NCI-H2227 (cell line): ENCODE results near the gene POPDC2.

Source experiments
- DNase-seq: peaks from one replicate; lab custom pipeline; 2025; ENCODE audit not compliant: unreplicated experiment; lab: John Stamatoyannopoulos, UW

POPDC2 gene

GRCh38 chr3:119672776-119673175 is 12.4 kb upstream of the POPDC2 start:
- DNase-seq = no peak

GRCh38 chr3:119669906-119670570 is 9.6 kb upstream of the POPDC2 start:
- DNase-seq = no peak

DNA sequence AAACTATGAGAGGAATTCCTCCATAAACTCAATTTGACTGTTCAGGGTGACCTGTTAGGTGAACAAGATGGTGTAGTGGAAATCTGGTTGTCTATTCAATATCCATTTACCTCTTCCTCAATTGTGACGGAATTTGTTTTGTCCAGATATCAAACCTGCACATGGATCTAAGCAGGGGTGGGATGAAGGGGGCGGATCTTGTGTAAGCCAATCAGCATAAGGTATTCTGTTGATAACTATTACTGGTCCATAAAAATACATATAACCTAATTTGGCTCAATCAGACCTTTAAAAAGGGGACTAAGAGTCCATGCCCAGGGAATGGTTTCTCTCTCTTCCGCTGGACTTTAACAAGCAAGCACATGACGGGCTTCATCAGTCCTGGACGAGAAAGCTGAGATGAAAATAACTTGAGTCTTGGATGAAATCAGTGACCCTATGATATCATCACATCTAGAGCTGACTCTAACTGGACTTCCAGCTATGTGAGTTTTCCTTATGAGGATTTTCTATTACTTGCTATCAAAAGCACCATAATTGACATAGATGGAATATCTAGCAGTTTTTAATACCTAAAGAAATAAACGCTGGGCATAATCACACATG is 5.7 kb upstream of the POPDC2 start:
- no peak for DNase-seq

DNA sequence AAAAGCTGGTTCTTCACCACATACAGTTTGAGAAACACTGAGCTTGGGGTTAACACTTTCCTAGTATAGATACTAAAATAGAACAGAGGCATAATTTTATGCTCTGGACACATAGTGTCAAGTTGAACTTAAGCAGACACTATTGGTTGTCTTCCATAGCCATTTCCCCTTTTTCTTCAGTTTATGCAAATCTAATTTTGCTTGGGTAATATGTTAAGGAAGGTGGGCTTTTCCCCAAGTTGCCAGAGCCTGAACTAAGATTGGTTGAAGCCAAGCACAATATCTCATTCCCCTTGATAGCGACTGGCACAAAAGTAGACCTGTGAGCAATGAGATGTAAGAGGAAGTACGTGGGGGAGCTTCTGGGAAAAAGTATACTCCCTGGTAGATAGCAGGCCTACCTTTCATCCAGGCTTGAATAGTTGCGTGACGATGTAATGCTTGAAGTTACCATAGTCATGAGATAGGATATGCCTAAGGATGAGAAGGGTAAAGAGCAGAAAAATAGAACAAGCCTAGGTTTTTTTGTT is 4.5 kb upstream of the POPDC2 start:
- no peak for DNase-seq

DNA sequence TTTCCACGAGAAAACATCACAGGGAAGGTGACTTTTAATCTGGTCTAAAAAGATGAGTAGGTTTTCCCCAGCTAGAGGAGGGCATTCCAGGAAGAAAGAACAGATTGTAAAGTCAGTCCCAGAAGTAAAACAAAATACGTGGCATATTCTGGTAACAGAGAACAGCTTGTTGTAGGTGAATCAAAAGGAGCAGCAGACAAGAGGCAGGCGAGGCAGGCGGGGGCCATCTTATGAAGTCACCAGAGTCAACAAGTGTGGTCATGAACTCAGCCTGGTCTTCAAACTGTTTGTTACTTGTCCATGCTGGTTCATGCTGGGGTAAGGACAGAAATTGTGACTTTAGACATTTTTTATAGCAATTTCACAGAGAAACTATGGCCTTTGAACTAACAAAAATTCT is 4.0 kb upstream of the POPDC2 start:
- no peak for DNase-seq

DNA sequence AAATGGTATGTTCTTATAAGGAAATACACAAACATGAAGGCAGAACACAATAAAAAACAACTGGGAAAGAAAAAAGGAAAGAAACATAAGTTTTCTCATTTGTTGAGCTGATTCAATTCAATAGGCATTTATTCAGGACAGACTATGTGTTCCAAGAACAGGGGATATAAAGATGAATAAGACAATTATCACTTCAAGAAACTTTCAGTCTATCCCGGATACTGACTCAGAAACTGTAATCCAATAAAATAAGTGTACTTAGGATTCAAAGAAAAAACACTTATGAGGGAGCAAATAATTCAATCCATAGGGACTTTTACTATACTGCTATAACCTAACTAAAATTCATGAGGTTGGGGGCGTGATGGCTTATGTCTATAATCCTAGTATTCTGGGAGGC is 3.5 kb upstream of the POPDC2 start:
- no peak for DNase-seq

GRCh38 chr3:119662604-119663373 is 2.4 kb upstream of the POPDC2 start:
- no peak for DNase-seq

- no peak for DNase-seq
These were observed 640 bp downstream of the POPDC2 start for GRCh38 chr3:119659606-119660291.

DNA sequence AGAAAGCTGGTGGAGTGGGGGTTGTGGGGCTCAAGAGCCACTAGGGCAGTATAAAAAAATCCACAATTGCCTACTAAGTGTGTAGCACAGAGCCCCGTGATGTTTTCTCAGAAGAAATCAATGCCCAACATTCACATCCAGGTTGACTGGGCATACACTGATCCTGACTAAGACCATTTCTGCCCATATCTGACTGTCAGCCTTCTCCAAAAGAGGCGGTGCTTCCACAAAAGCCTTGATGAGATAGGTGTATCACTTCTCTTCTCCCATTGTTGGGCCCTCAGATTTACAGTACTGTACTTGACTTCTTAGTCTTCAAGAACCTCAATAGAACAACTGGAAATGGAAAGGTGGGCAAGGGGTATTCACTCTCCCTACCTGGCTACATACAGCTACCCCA is 1.4 kb downstream of the POPDC2 start:
- DNase-seq = no peak

DNA sequence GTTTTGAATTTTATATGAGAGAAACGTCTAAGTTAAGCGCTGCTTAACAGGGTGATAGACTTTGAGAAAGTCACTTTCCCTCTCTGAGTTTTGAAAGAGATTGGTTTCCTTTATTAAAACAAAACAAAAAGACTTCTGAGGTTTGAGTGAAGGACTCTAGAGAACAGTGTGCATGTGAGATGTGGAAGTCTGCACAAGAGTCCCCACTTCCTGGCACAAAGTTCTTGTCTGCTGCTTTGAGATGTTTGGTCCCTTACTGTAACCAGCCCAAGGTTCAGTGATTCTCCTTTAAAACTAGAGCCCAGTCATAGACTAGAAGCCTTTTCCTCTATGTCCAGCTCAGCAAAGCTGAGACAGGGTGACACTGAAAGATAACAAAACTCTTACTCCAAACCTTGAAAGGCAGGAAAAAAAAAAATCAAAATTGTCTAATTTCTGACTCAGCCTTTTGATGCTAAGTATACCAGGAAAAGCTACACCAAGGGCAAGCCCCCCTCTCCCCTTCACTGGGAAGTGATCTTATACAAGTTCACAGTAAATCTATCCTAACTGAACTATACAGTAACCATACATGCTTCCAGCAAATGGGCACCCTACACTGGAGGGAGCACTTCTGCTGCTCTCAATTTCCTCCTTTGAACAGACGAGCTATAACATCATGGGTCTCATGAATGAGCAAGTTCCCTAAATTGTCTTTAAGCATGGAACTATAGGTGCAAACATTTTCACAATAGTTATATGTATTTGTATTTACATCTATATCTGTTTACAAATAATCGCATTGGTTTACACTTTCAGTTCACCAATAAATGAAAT is 2.3 kb downstream of the POPDC2 start:
- DNase-seq = no peak

- DNase-seq = no peak
These were observed 6.5 kb downstream of the POPDC2 start for GRCh38 chr3:119653876-119654275.

DNA sequence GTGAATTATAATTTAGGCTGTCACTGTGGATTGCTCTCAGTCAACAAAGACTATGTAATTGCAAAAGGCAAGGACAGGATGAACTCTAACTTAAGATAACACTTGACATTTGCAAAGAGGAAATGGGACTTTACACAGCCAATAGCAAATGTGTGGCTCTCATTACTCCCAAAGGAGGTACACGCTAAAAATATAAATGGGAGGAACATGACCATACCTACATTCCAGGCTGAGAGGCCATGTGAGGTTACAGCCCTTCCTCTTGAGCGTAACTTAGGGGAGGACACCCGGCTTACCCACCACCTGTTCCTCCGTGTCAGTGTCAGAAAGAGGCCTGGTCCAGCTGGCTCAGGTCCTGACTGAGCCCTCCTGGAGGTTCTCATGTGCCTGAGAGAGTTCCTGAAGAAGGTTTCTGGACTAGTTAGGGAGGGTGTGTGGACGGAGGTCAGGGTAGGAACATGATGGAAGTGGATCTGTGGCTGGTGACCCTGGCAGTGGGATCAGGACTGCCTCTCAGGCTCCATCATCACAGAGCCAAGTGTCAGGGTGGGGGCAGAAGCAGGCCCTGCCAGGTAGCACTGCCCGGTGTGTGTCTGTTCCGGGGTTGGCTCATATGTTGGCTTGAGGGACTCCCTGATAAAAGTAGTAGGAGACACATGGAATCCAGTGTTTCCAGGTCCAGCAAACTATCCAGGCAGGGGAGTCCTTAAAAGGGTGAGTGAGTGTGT is 7.9 kb downstream of the POPDC2 start:
- no peak for DNase-seq

GRCh38 chr3:119649761-119650160 is 10.6 kb downstream of the POPDC2 start:
- no peak for DNase-seq

DNA sequence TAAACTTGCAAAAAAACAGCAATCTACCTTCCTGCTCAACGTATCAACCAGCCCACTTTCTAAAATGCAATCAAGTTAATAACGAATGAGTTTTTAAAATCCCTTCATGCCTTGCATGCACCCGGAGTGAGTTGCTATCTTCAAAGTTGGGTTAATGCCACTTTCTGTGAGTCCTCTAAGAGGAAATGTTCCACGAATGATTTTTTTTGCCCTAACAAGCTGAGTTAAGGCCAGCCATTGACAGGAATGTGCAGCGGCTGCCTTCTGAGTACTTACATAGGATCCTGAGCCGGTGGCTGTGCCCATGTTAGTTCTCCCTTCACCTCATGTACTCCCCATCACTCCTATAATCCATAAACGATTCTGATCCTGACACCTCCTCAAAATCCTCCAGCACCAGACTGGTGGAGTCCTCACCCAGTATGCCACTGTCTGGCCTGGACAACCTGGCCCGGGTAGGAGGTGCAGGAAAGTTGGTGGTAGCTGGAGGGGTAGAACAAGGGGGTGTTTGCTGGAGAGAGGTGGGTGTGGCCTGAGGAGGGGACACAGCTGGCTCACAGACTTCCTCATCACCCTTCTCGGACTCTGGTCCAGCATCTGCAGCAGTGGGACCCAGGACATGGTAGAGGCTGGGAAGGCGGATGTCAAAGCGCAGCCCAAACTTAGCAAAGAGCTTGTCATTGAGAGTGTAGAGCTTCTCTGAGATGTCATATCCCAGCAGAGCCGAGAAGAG is 12.4 kb downstream of the POPDC2 start:
- DNase-seq = no peak

- DNase-seq = no peak
These were observed 13.2 kb downstream of the POPDC2 start for GRCh38 chr3:119647171-119647570.

DNA sequence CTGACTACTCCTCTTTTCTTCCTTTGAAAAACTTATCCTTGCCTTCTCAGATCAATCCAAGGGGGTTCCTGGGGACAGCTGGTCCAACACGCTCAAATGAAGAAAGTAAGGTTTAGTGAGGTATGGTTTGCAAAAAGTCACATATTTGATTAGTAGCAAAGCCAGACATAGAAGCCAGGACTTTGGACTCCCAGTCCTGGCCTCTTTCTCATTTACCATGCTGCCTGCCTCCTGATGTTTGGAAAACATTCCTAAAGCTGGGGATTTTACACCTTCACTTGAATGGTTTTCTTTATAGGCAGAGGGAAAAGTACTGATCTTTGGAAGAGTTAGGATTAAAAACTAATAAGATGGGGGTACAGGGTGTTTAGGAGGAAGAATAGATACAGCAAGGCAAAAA is 14.6 kb downstream of the POPDC2 start:
- no peak for DNase-seq

DNA sequence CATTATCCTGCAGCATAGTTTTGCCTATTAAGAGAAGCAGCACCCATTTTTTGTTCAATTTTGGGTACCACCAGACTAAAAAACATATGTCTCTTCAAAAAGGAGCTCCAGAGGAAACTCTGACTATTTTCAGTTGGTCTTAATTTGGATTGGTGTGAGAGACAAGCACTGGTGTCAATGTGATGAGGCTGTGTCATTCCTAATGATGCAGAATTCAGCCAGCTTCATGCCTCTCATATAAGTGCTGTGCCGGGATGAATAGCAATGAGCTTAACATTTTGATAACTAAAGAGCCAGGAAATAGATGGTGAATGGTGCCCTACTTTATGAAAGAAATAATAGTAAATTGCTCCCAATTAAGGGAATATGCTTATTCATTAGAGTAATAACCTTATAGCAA is 15.9 kb downstream of the POPDC2 start:
- no peak for DNase-seq

DNA sequence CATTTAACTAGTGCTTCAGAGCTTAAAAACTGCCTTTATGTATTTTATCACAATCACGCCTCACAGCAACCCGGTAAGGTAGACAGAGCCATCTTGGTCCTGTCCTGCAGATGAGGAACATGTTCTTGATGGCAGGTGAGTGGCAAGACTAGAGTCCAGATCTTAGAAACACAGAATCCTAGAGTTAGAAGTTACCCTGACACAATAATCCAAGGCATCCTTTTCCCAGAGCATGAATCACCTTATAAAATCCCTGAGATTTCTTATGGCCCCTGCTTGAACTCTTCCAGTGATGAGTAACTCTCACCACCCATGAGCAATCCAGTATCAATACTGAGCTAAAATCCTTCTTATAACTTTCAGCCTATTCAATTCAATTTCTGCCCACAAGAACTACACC is 16.9 kb downstream of the POPDC2 start:
- DNase-seq = no peak

- no peak for DNase-seq
These were observed 17.5 kb downstream of the POPDC2 start for GRCh38 chr3:119642746-119643473.
